GM18508 (cell line): Measurements from ENCODE around the gene PHKB.
"Not testable (repeated sequence)": the region's sequence is repeated elsewhere in the genome, so short reads cannot be mapped to it uniquely, and the experiment has no call there.

ENCODE experiments used
- ATAC-seq: cut with Tn5 transposase; IDR thresholded peaks from one replicate; pipeline ENCODE4 v1.9.1; 2021; ENCODE audit warnings: moderate number of reproducible peaks; ENCODE audit not compliant: insufficient read depth, unreplicated experiment

PHKB gene

DNA sequence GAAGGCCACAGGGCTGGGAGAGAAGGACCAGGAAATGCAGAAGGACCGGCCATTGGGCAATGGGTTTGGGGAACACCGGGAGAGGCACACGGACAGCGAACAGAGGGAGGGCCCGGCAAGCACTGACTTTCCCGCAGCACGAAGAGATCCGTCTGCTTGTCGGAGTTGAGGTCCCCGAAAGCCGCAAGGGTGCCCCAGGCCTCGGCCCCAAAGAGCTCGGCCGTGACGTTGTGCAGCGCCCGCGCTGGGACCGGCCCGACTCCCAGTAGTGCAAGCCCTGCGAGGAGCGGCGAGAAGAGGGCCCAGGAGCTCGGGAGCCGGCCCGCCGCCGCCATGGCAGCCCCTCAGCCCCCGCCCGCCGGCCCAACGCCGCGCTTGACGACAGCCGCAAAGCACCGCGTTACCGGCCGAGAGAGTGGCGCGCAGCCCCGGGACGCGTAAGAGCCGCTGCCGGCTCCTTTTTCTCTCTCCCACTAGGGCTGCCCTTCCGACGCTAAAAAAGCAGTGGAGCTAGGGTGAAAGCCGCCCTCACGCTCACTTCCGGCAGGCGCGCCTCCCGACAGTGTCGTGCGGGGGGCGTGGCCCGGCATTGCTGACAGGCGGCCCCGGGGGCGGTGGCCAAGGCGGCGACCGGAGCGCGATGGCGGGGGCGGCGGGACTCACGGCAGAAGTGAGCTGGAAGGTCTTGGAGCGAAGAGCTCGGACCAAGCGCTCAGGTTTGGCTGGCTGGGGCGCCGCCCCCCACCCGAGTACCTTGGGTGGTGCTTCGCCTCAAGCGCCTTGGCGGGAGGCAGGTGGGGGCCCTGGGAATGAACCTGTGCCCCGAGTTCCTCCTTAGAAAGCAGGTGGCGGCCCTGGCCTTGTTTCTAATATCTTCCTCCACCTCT lies at the start of gene PHKB, which contains the start of gene ITFG1:
Gene PHKB, plus strand, starts transcription at position 621 of the 887 bp plus-strand sequence. Its CDS starts 20 bp downstream, at position 641.
Gene ITFG1, minus strand, starts transcription at position 353 of the 887 bp plus-strand sequence. Its CDS starts 18 bp downstream, at position 335.
- ATAC-seq, result peak; percentile 48

DNA sequence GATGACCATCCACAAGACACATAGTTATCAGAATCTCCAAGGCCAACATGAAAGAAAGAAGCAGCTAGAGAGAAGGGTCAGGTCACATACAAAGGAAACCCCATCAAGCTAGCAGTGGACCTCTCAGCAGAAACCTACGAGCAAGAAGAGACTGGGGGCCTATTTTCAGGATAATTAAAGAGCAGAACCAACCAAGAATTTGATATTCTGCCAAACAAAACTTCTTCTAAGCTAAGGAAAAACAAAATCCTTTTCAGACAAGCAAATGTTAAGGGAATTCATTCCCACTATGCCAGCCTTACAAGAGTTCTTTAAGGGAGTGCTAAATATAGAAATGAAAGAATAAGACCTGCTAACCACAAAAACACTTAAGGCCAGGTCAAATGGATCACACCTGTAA lies 48.1 kb upstream of the PHKB start:
- no peak for ATAC-seq

DNA sequence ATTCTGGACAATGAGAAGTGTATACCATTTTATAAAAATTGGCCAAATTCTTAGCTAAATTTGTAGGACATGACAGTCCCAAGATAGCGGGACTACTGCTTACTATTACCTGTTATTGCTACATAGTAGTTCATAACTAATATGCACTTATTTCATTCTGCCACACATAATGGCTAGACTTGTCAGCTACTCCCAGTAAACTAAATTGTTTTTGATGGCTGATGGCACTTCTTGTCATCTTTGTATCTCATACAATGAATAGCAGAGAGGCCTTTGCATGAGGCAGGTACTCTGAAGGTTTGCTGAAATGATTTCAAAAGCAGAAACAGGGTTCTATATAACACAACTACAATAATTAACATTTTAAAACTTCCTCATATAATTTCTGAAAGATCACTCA lies 44.3 kb upstream of the PHKB start:
- no peak for ATAC-seq

DNA sequence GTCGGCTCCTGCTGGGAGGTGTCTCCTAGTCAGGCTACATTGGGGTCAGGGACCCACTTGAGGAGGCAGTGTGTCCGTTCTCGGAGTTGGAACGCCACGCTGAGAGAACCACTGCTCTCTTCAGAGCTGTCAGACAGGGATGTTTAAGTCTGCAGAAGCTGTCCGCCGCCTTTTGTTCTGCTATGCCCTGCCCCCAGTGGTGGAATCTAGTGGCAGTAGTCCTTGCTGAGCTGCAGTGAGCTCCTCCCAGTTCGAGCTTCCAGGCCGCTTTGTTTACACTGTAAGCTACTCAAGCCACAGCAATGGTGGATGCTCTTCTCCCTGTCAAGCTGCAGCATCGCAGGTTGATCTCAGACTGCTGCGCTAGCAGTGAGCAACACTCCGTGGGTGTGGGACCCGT lies 36.3 kb upstream of the PHKB start:
- ATAC-seq, result no peak

DNA sequence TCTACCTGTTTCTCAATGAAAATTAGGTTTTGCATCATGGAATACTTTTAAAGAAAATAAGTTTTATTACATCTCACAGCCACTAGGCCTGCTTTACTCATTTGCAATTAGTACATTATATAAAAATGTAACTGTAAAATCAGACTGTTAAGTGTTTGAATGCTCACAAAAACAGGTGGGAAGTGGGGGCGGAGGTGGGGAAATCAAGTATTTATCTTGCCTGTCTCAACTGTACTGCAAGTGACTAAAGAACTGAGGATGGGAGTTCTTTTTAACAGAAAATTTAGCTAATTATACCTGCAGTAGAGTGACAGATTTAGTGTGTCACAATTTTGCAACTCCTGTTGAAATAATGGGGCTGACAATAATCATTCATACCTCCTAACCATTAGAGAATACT lies 34.3 kb upstream of the PHKB start:
- ATAC-seq, result no peak

DNA sequence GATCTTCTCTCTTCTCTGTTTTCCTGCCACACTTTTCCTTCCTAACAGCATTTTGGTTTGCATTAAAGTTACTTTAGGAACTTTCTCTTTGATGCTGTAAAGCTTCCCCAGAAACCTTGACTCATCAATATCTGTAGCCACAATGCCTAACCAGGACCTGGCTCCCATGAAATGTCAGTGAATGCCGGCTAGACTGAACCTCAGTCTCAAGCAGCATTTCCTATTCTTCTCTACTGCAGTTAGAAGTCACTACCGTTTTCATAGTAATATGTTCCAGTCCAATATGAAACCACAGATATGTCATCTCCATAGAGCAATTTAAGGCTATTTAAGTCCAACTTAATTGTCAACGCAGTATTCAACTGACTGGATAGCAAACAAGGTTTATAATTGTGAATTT lies 29.2 kb upstream of the PHKB start:
- ATAC-seq, result no peak

DNA sequence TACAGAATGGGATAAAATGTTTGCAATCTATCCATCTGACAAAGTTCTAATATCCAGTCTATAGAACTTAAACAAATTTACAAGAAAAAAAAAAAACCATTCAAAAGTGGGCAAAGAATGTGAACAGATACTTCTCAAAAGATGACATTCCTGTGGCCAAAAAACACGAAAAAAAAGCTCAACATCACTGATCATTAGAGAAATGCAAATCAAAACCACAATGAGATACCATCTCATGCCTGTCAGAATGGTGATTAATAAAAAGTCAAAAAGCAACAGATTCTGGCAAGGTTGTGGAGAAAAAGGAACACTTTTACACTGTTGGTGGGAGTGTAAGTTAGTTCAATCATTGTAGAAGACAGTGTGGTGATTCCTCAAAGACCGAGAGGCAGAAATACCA lies 26.9 kb upstream of the PHKB start:
- not testable (repeated sequence) for ATAC-seq

DNA sequence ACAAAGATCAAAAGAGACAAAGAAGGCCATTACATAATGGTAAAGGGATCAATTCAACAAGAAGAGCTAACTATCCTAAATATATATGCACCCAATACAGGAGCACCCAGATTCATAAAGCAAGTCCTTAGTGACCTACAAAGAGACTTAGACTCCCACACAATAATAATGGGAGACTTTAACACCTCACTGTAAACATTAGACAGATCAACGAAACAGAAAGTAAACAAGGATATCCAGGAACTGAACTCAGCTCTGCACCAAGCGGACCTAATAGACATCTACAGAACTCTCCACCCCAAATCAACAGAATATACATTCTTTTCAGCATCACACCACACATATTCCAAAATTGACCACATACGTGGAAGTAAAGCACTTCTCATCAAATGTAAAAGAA lies 21.1 kb upstream of the PHKB start:
- ATAC-seq, result not testable (repeated sequence)

DNA sequence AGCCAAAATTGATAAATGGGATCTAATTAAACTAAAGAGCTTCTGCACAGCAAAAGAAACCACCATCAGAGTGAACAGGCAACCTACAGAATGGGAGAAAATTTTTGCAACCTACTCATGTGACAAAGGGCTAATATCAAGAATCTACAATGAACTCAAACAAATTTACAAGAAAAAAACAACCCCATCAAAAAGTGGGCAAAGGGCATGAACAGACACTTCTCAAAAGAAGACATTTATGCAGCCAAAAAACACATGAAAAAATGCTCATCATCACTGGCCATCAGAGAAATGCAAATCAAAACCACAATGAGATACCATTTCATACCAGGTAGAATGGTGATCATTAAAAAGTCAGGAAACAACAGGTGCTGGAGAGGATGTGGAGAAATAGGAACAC lies 18.2 kb upstream of the PHKB start:
- ATAC-seq, result not testable (repeated sequence)

DNA sequence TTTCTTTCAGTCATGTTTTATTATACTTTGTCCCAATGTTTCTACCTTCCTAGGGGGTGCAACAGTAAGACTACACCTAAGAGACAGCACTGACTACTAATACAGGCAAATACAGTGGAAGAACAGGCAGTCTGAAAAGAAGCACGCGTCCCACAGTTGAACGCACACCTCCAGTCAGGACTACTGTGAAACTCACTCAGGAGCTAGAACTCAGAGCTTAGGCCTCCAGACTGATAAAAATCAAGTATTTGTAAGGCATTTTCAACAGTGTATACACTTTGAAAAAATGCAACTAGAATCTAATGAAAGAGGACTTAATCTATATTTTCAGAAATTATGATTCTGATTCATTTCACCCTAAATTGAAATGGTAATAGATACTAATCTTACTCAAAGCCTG lies 14.7 kb upstream of the PHKB start:
- ATAC-seq, result no peak

DNA sequence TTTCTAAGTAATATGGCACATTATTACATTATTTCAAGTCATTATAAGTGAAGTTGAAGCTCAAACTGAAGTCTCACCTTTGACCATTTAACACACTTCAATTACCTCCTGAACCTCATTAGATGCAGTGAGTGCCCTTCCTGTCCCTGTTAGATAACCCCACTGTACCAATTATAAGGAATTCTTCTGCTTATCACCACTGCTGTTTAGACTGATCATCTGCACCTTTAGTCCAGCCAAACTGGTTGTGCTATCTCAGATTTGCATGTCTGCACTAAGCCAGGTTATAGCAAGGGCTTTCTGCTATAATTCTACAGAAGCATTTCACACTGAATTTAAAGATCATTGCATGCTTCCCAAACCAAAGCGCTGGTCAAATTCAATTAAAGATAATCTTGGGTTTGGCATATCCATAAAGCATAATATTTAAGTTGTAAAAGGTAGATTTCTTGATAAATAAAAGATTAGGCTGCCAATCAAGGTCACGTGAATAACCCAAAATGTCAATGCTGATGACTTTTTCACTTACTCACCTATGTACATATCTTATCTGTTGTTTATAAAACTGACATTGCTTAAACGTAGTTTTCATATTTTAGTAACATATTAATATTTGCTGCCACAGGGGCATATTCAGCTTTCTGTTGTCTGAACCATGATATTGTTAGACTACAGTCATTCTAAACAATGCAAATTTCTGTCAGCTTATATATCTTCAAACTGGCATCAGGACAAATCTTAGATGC lies 12.1 kb upstream of the PHKB start:
- ATAC-seq, result no peak

DNA sequence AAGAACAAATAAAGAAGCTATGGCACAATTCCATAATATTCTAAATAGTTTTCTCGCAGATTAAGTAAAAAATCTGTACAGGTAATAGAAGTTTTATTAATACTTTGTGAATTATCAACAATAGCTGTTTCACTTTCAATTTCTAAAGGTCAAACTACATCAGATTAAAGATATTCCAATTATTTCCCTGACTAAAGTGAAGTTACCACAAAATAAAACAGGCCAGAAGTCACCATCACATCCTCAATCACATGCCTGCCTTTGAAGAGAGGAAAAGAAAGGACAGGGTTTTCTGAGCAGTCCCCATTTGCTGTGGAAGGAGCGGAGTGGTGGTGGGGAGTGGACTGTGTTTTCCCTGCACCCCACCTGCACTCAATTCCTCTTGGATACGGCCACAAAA lies 11.3 kb upstream of the PHKB start:
- ATAC-seq, result no peak

DNA sequence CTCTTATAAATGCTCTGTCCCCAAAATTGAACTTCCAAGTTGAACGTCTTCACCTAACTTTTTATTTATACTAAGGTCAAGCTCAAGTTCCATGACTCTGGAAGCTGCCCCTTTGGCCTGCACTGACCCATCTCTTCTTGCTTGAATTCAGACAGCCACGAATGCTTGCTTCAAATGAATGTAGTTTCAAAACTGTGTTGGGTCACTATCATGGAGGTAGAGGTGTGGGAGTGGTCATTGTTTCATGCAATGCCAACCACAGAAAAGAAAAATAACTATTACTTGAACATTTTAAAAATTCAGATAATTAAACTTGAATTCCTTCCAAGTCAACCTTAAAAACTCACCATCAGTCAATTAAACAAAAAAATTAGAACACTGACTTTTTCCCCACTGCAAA lies 2.8 kb upstream of the PHKB start:
- ATAC-seq, result no peak

DNA sequence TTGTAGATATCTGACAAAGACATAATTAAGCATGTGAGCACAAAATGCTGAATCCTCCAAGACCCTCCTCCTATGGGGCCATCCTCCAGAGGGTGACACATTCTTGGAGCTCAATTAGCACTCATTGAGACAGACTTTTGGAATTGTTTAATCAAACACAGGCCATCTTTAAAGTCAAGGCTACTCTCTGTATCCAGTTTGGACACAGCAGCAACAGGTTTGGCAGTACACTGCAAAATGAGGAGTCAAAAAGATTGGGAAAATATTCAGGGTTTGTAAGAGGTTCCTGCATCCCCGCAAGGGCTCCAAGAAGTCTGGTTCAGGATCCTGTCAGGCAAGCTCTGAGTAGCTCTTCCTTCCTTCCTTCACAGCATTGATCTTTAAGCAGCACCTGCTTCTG lies 1.5 kb upstream of the PHKB start:
- no peak for ATAC-seq

DNA sequence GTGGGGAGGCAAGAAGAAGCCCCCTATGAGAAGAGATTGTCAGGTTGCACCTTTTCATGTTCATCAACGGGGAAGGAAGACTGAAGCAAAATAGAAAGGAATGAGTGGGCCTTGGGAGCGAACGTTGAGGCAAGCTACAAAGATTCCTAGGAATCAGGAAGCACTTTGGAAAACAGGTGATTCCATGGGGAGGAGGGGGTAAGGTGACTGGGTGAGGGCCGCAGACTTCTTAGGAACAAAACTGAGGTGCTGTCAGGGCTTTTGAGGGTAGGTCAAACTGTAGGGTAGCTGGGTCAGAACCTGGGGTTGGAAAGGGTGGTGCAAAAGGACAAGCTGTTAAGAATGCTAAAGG lies 796 bp upstream of the PHKB start:
- ATAC-seq, result no peak

DNA sequence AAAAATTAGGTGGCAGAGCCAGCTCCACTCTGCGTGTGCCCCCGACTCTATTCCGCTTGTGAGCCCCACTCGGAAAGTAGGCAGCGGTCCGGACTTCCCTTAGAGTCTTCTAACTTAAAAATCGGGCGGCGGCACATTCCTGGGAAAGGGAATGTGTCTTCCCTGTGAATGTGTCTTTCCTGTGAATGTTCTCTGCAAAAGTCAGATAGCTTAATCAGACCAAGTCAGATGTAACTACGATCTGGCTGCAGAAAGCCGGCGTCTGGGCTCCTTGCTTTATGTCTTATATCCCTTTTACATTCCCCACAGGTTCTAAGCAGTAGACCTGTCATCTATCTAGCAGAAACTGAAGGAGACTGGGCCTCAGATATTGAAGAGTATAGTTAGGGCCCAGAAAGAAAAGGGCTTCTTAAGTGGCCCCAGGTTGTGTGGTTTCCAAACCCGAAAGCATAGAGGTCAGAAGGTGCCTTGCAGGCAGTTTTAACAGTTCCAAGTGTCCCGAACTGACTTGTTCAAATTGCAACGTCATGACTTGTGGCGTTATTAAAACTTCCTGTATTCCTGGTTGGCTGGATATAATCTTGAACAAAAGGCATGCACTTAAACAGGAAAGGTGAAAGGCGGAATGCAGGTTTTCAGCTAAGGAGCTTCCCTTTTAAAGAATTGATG lies 601 bp downstream of the PHKB start:
- ATAC-seq, result no peak

DNA sequence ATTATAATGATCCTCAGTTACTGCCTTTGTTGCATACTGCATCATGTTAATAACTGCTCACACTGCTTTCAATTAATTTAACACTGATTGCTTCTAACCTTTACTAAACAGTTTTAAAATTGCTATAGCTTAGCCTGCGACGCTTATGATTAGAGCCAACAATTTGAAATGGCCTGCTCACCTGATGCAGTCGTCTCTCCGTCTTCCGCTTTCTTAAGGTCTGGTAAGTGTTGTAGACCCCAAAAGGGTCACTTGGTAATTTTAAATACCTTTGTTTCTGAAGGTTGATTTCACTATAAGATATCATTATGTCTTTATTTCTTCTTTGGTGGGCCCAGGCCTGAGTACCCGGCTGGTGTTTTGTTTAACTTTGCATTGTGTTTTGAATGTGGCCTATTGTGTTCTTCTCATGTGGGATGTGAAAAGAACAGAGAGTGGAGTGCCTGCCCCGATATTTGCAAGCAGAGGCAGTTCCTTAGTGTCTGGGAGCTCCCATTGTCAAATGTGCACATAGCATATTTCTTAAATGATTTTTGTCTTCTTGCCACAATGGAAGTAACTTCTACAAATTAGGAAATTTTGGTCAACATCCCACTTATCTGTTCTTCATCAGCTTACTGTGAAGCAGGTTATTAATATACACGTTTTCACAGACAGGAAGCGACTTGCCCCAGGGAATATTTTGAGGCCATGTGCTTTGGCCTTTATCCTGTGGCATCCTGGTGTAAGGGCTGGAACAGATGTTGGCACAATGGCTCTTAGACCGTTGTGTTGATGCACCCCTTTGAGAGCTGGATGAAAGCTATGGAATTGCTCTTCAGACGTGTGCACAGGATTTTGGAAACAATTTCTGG lies 2.9 kb downstream of the PHKB start:
- no peak for ATAC-seq

DNA sequence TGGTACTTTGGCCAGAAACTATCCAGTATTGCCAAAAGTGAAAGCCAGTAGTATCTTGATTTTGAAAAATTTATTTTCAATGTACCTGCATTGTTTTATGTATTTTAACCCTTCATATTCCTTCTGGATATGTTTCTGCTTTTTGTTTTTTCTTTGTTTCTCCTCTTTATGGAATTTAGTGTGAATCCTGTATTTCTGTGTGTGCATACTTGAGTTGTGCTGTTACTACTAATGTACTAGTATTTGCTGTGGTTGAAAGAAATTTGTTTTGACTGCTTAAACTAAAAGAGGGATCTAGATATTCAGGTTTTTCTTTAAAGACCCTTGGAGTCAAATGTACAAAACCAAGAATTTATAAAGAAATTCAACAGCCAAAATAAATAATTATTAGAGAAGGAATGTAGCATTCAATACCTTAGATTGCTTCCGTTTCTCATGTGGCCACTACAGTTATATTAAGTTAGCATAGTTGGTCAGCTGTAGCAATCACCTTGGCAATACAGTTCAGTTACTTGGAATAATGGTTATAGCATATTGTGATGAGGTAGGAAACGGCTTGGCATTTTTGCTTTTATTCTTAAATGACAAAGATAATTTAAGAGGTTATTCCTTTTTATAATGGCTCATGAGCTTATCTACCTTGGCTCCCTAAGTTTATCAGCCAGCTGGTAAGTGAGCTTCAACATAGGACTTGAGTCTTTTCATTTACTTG lies 4.9 kb downstream of the PHKB start:
- no peak for ATAC-seq

DNA sequence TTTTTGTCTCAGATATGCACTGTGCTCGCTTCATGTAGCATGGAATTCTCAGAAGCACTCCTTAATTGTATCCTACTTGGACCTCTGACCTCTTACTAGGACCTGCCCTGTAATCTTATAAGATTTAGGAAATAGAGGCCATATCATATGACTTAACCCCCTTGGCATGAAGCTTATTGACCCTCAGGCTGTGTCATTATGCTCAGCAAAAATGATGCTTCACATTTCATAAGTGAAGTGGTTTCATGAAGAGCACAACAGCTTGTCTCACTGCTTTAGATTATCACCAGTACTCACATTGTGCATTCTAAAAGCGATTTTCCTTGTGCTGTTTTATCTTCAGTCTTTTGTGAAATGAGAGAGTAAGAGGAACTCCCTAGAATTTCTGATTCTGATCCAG lies 6.4 kb downstream of the PHKB start:
- no peak for ATAC-seq
